SK-N-SH treated with all-trans-retinoic acid at 6 μM for 48 hours (cell line): Measurements from ENCODE around the gene SPNS1.

Source experiments
- ATAC-seq: fragments of 200-7000 bp; cut with Tn5 transposase; 3 replicates; pipeline ENCODE4 v1.9.1; 2020; ENCODE audit warnings: mild to moderate bottlenecking, moderate library complexity
- ARNTL ChIP-seq: fragments of 450-650 bp; formaldehyde crosslinking; IDR thresholded peaks from 2 replicates; pipeline ENCODE4 v1.5.0; 2020; ENCODE audit warnings: low read depth, mild to moderate bottlenecking, moderate library complexity, borderline replicate concordance
- BACH2 ChIP-seq: fragments of 250-450 bp; sonication (Bioruptor Pico); IDR thresholded peaks from 2 replicates; pipeline ENCODE4 v1.9.0; 2021; ENCODE audit warnings: mild to moderate bottlenecking, borderline replicate concordance
- CSDC2 ChIP-seq: fragments of 250-450 bp; sonication (Bioruptor Pico); IDR thresholded peaks from 2 replicates; pipeline ENCODE4 v1.5.0; 2020; ENCODE audit warnings: mild to moderate bottlenecking, moderate library complexity
- ESRRG ChIP-seq: fragments of 250-450 bp; sonication (Bioruptor Pico); IDR thresholded peaks from 2 replicates; pipeline ENCODE4 v1.6.1; 2021; ENCODE audit warnings: mild to moderate bottlenecking
- GLIS3 ChIP-seq: fragments of 250-450 bp; sonication (Bioruptor Pico); IDR thresholded peaks from 2 replicates; pipeline ENCODE4 v1.5.0; 2020; ENCODE audit warnings: mild to moderate bottlenecking, moderate library complexity
- ISL1 ChIP-seq: fragments of 250-450 bp; sonication (Bioruptor Pico); IDR thresholded peaks from 2 replicates; pipeline ENCODE4 v2.1.2; 2022; ENCODE audit warnings: mild to moderate bottlenecking, moderate library complexity
- OSR1 ChIP-seq: fragments of 250-450 bp; sonication (Bioruptor Pico); IDR thresholded peaks from 2 replicates; pipeline ENCODE4 v1.8.0; 2022; ENCODE audit warnings: moderate library complexity, mild to moderate bottlenecking, inconsistent platforms
- PPARA ChIP-seq: fragments of 250-450 bp; sonication (Bioruptor Pico); IDR thresholded peaks from 2 replicates; pipeline ENCODE4 v1.5.0; 2020; ENCODE audit warnings: mild to moderate bottlenecking, borderline replicate concordance
- RARB ChIP-seq: fragments of 250-450 bp; sonication (Bioruptor Pico); IDR thresholded peaks from 2 replicates; pipeline ENCODE4 v1.8.0; 2021; ENCODE audit warnings: mild to moderate bottlenecking, moderate library complexity
- SNAI2 ChIP-seq: fragments of 250-450 bp; sonication (Bioruptor Pico); IDR thresholded peaks from 2 replicates; pipeline ENCODE4 v1.5.0; 2020; ENCODE audit warnings: mild to moderate bottlenecking, moderate library complexity
- TCF4 ChIP-seq: fragments of 250-450 bp; sonication (Bioruptor Pico); IDR thresholded peaks from 2 replicates; pipeline ENCODE4 v1.8.0; 2021; ENCODE audit warnings: mild to moderate bottlenecking, moderate library complexity, borderline replicate concordance
- TOX ChIP-seq: fragments of 250-450 bp; sonication (Bioruptor Pico); IDR thresholded peaks from 2 replicates; pipeline ENCODE4 v1.8.0; 2021; ENCODE audit warnings: mild to moderate bottlenecking, moderate library complexity, borderline replicate concordance
- ZC3H10 ChIP-seq: fragments of 250-450 bp; sonication (Bioruptor Pico); IDR thresholded peaks from 2 replicates; pipeline ENCODE4 v1.5.1; 2021; ENCODE audit warnings: mild to moderate bottlenecking, moderate library complexity
- ZFP30 ChIP-seq: fragments of 450-650 bp; formaldehyde crosslinking; IDR thresholded peaks from 2 replicates; pipeline ENCODE4 v1.5.0; 2022; ENCODE audit warnings: mild to moderate bottlenecking, moderate library complexity
- ZNF565 ChIP-seq: fragments of 450-650 bp; formaldehyde crosslinking; conservative IDR thresholded peaks from 2 replicates; pipeline ENCODE4 v1.5.0; 2020; ENCODE audit warnings: low read depth, mild to moderate bottlenecking, moderate library complexity
- ZNF70 ChIP-seq: fragments of 450-650 bp; formaldehyde crosslinking; IDR thresholded peaks from 2 replicates; pipeline ENCODE4 v1.5.0; 2020; ENCODE audit warnings: mild to moderate bottlenecking, moderate library complexity
- ZNF8 ChIP-seq: fragments of 450-650 bp; formaldehyde crosslinking; IDR thresholded peaks from 2 replicates; pipeline ENCODE4 v1.5.0; 2020; ENCODE audit warnings: mild to moderate bottlenecking, moderate library complexity
- TF ChIP-seq, protein P1 (sequence below): fragments of 250-450 bp; sonication (Bioruptor Pico); IDR thresholded peaks from 2 replicates; pipeline ENCODE4 v1.8.0; 2020; ENCODE audit warnings: mild to moderate bottlenecking, moderate library complexity, borderline replicate concordance
- TF ChIP-seq, protein P2 (sequence below): fragments of 250-450 bp; sonication (Bioruptor Pico); IDR thresholded peaks from 2 replicates; pipeline ENCODE4 v1.5.0; 2020; ENCODE audit warnings: mild to moderate bottlenecking, moderate library complexity
- TF ChIP-seq, protein P3 (sequence below): fragments of 250-450 bp; sonication (Bioruptor Pico); IDR thresholded peaks from 2 replicates; pipeline ENCODE4 v1.5.1; 2021; ENCODE audit warnings: mild to moderate bottlenecking, moderate library complexity
- TF ChIP-seq, protein P4 (sequence below): fragments of 250-450 bp; sonication (Bioruptor Pico); IDR thresholded peaks from 2 replicates; pipeline ENCODE4 v1.5.1; 2020; ENCODE audit warnings: low read depth, mild to moderate bottlenecking, moderate library complexity
- TF ChIP-seq, protein P5 (sequence below): fragments of 250-450 bp; sonication (Bioruptor Pico); IDR thresholded peaks from 2 replicates; pipeline ENCODE4 v1.8.0; 2021; ENCODE audit warnings: low read depth, mild to moderate bottlenecking, moderate library complexity, borderline replicate concordance

The SPNS1 gene

DNA sequence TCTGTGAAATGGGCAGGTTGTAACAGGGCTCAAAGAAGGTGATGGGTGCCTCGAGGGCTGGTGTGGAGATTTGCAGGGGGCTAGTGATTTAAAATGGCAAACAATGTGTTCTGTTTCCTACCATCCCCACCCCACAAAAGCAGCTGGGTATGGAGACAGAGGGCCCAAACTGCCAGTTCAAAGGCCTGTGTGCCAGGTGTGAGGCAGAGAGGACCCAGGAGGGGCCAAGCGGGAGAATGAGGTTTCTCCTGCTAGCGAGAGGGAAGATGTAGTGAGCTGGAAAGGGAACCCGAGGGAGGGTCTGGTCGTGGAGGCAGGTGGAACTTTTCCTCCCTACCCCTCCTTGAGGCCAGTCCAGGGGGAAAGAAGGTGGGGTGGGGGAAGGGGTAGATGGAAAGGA is 49.7 kb downstream of the SPNS1 start:
- TF ChIP-seq ZFP30 (CRISPR knock-in tag) (no peak), OSR1 (CRISPR knock-in tag) (no peak), ZNF565 (CRISPR knock-in tag) (no peak), RARB (no peak), SNAI2 (CRISPR knock-in tag) (no peak), TCF4 (CRISPR knock-in tag) (no peak), ZNF70 (CRISPR knock-in tag) (no peak), PPARA (no peak), ESRRG (CRISPR knock-in tag) (no peak), ZC3H10 (CRISPR knock-in tag) (no peak), GLIS3 (no peak)
- TF ChIP-seq, protein P1, sequence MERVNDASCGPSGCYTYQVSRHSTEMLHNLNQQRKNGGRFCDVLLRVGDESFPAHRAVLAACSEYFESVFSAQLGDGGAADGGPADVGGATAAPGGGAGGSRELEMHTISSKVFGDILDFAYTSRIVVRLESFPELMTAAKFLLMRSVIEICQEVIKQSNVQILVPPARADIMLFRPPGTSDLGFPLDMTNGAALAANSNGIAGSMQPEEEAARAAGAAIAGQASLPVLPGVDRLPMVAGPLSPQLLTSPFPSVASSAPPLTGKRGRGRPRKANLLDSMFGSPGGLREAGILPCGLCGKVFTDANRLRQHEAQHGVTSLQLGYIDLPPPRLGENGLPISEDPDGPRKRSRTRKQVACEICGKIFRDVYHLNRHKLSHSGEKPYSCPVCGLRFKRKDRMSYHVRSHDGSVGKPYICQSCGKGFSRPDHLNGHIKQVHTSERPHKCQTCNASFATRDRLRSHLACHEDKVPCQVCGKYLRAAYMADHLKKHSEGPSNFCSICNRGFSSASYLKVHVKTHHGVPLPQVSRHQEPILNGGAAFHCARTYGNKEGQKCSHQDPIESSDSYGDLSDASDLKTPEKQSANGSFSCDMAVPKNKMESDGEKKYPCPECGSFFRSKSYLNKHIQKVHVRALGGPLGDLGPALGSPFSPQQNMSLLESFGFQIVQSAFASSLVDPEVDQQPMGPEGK (CRISPR knock-in tag) = no peak
- TF ChIP-seq, protein P2, sequence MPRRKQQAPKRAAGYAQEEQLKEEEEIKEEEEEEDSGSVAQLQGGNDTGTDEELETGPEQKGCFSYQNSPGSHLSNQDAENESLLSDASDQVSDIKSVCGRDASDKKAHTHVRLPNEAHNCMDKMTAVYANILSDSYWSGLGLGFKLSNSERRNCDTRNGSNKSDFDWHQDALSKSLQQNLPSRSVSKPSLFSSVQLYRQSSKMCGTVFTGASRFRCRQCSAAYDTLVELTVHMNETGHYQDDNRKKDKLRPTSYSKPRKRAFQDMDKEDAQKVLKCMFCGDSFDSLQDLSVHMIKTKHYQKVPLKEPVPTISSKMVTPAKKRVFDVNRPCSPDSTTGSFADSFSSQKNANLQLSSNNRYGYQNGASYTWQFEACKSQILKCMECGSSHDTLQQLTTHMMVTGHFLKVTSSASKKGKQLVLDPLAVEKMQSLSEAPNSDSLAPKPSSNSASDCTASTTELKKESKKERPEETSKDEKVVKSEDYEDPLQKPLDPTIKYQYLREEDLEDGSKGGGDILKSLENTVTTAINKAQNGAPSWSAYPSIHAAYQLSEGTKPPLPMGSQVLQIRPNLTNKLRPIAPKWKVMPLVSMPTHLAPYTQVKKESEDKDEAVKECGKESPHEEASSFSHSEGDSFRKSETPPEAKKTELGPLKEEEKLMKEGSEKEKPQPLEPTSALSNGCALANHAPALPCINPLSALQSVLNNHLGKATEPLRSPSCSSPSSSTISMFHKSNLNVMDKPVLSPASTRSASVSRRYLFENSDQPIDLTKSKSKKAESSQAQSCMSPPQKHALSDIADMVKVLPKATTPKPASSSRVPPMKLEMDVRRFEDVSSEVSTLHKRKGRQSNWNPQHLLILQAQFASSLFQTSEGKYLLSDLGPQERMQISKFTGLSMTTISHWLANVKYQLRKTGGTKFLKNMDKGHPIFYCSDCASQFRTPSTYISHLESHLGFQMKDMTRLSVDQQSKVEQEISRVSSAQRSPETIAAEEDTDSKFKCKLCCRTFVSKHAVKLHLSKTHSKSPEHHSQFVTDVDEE (CRISPR knock-in tag) = no peak
- no peak for ATAC-seq

DNA sequence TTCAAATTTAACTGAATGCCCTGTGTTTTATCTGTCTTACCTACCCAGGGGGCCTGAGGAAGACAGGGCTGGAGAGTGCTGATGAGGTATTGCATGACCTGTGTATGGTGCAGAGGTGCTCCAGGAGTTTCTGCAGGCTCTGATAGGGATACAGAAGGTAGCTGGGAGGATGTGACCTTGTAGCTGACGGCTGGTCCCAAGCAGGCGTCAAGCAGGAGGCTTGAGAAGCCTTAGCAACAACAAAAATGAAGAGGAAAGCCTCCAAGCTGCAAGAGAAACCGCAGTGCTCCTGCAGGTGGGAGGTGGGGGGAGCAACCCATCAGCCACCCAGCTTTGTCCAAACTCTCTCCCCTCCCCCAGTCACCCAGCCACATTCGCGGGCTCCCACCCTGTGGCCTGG is 50.6 kb downstream of the SPNS1 start:
- no peak for TF ChIP-seq ARNTL
- TF ChIP-seq RARB = no peak
- TF ChIP-seq, protein P3, sequence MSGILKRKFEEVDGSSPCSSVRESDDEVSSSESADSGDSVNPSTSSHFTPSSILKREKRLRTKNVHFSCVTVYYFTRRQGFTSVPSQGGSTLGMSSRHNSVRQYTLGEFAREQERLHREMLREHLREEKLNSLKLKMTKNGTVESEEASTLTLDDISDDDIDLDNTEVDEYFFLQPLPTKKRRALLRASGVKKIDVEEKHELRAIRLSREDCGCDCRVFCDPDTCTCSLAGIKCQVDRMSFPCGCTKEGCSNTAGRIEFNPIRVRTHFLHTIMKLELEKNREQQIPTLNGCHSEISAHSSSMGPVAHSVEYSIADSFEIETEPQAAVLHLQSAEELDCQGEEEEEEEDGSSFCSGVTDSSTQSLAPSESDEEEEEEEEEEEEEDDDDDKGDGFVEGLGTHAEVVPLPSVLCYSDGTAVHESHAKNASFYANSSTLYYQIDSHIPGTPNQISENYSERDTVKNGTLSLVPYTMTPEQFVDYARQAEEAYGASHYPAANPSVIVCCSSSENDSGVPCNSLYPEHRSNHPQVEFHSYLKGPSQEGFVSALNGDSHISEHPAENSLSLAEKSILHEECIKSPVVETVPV (CRISPR knock-in tag) = no peak
- TF ChIP-seq, protein P1 (CRISPR knock-in tag) = no peak
- no peak for TF ChIP-seq ZFP30 (CRISPR knock-in tag)
- no peak for ATAC-seq

DNA sequence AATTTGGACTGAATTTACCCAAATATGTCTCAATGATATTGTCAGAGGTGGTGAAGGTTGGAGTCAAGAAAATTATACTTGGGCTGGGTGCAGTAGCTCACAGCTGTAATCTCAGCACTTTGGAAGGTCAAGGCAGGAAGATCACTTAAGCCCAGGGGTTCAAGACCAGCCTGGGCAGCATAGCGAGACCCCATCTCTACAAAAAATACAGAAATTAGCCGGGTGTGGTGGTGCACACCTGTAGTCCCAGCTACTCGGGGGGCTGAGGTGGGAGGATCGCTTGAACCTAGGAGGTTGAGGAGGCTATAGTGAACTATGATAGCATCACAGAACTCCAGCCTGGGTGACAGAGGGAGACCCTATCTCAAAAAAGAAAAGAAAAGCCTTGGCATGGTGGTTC is 51.2 kb downstream of the SPNS1 start:
- no peak for ATAC-seq
- no peak for TF ChIP-seq BACH2 (CRISPR knock-in tag)
- no peak for TF ChIP-seq ESRRG (CRISPR knock-in tag)
- TF ChIP-seq OSR1 (CRISPR knock-in tag) = no peak
- TF ChIP-seq ZNF70 (CRISPR knock-in tag) = no peak
- TF ChIP-seq CSDC2 = no peak
- no peak for TF ChIP-seq PPARA
- TF ChIP-seq, protein P4, sequence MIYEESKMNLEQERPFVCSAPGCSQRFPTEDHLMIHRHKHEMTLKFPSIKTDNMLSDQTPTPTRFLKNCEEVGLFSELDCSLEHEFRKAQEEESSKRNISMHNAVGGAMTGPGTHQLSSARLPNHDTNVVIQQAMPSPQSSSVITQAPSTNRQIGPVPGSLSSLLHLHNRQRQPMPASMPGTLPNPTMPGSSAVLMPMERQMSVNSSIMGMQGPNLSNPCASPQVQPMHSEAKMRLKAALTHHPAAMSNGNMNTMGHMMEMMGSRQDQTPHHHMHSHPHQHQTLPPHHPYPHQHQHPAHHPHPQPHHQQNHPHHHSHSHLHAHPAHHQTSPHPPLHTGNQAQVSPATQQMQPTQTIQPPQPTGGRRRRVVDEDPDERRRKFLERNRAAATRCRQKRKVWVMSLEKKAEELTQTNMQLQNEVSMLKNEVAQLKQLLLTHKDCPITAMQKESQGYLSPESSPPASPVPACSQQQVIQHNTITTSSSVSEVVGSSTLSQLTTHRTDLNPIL (CRISPR knock-in tag) = no peak
- TF ChIP-seq, protein P5, sequence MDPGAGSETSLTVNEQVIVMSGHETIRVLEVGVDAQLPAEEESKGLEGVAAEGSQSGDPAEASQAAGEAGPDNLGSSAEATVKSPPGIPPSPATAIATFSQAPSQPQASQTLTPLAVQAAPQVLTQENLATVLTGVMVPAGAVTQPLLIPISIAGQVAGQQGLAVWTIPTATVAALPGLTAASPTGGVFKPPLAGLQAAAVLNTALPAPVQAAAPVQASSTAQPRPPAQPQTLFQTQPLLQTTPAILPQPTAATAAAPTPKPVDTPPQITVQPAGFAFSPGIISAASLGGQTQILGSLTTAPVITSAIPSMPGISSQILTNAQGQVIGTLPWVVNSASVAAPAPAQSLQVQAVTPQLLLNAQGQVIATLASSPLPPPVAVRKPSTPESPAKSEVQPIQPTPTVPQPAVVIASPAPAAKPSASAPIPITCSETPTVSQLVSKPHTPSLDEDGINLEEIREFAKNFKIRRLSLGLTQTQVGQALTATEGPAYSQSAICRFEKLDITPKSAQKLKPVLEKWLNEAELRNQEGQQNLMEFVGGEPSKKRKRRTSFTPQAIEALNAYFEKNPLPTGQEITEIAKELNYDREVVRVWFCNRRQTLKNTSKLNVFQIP = no peak
- no peak for TF ChIP-seq TCF4 (CRISPR knock-in tag)
- TF ChIP-seq TOX (CRISPR knock-in tag) = no peak
- no peak for TF ChIP-seq ZNF8
- no peak for TF ChIP-seq ISL1 (CRISPR knock-in tag)
